Suprapubic skin (tissue), 4 donors: ENCODE measurements around the gene ACSS1. TPM values are rescaled to one million over a fixed set of nuclear protein-coding genes. Genes with fewer than 3 reads are reported as not detected.

Experiments used
- DNase-seq, 2 donors: peaks; one replicate each; pipeline ENCODE4 v3.0.0-alpha.2; 2019; ENCODE audit warnings: low spot score in 2 of 2
- H3K27ac ChIP-seq: fragments of 200-600 bp; sonication (generic); one replicate; pipeline ENCODE4 v1.5.1; 2019
- H3K27me3 ChIP-seq: fragments of 200-600 bp; sonication (generic); one replicate; pipeline ENCODE4 v1.5.1; 2019
- H3K36me3 ChIP-seq: fragments of 200-600 bp; sonication (generic); one replicate; pipeline ENCODE4 v1.5.1; 2019
- H3K4me1 ChIP-seq: fragments of 200-600 bp; sonication (generic); one replicate; pipeline ENCODE4 v1.5.1; 2019
- H3K4me3 ChIP-seq: fragments of 200-600 bp; sonication (generic); one replicate; pipeline ENCODE4 v1.5.1; 2019; ENCODE audit warnings: mild to moderate bottlenecking
- H3K9me3 ChIP-seq: fragments of 200-600 bp; sonication (generic); one replicate; pipeline ENCODE4 v1.5.1; 2019
- EP300 ChIP-seq: sonication (generic); formaldehyde crosslinking; IDR thresholded peaks from one replicate; pipeline ENCODE4 v1.6.1; 2017; ENCODE audit warnings: antibody characterized with exemption
- POLR2A ChIP-seq, 2 donors: fragments of 450-650 bp; IDR thresholded peaks; one replicate each; pipeline ENCODE4 v1.6.1; 2017; ENCODE audit warnings: antibody characterized with exemption in 2 of 2, mild to moderate bottlenecking in 2 of 2, moderate library complexity in 2 of 2
- POLR2AphosphoS5 ChIP-seq, 3 donors: sonication (generic); formaldehyde crosslinking; IDR thresholded peaks; one replicate each; pipeline ENCODE4 v1.6.1; 2017; ENCODE audit warnings: antibody characterized with exemption in 3 of 3
- WGBS: methylation state at CpG from one replicate; pipeline ENCODE4 v1.1.5; 2018; 5-methylcytosine and 5-hydroxymethylcytosine counted together
- total RNA-seq, 4 donors: library from RNA; depleted of rRNA; stranded (reverse); fragments of >200 nt; gene quantifications; one replicate each; pipeline ENCODE4 v1.1.0, GENCODE V29; 2016
- TF ChIP-seq, protein P1 (sequence below), 2 donors: fragments of 200-600 bp in 1 of 2; fragments of 450-650 bp in 1 of 2; sonication (generic) in 1 of 2; IDR thresholded peaks; one replicate each; pipeline ENCODE4 v1.5.1; 2016 to 2019; ENCODE audit warnings: antibody characterized with exemption in 2 of 2, mild to moderate bottlenecking in 1 of 2, moderate library complexity in 1 of 2

ACSS1 gene
- total RNA-seq, 4 donors from 2014 or later = 29.0 to 80.0 (median 47.6) TPM

DNA sequence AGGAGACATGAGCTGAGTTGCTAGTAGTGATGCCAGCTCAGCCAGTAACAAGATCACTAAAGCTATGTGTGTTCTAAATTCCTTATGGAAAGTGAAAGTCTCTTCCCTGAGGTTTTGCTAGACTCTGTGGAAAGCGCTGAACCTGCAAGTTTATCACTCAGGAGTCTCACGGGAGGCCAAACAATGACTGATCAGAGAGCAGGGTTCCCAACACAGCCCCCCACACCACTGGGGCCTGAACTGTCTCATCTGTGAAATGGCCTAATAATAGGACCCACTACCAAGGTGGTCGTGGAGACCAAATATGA is 19.9 kb downstream of the ACSS1 start:
- H3K4me3 ChIP-seq = no peak overlapping the region
- H3K9me3 ChIP-seq = no peaks in the 10 kb centered on the region
- H3K4me1 ChIP-seq = peaks cover 83% of the 10 kb centered on the region
- H3K36me3 ChIP-seq = no peaks in the 10 kb centered on the region
- TF ChIP-seq EP300 (no peak), POLR2A (IDR thresholded peaks at IDR 0.05) (no peak), POLR2AphosphoS5 (IDR thresholded peaks at IDR 0.05) (no peak)
- TF ChIP-seq, protein P1, sequence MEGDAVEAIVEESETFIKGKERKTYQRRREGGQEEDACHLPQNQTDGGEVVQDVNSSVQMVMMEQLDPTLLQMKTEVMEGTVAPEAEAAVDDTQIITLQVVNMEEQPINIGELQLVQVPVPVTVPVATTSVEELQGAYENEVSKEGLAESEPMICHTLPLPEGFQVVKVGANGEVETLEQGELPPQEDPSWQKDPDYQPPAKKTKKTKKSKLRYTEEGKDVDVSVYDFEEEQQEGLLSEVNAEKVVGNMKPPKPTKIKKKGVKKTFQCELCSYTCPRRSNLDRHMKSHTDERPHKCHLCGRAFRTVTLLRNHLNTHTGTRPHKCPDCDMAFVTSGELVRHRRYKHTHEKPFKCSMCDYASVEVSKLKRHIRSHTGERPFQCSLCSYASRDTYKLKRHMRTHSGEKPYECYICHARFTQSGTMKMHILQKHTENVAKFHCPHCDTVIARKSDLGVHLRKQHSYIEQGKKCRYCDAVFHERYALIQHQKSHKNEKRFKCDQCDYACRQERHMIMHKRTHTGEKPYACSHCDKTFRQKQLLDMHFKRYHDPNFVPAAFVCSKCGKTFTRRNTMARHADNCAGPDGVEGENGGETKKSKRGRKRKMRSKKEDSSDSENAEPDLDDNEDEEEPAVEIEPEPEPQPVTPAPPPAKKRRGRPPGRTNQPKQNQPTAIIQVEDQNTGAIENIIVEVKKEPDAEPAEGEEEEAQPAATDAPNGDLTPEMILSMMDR (IDR thresholded peaks at IDR 0.05) = no peak
- peak overlapping the region; percentile 40 for H3K27ac ChIP-seq
- DNase-seq = no peak
- H3K27me3 ChIP-seq = no peaks in the 10 kb centered on the region
- 61% methylated on average over 3 of the region's 3 CpGs for WGBS

DNA sequence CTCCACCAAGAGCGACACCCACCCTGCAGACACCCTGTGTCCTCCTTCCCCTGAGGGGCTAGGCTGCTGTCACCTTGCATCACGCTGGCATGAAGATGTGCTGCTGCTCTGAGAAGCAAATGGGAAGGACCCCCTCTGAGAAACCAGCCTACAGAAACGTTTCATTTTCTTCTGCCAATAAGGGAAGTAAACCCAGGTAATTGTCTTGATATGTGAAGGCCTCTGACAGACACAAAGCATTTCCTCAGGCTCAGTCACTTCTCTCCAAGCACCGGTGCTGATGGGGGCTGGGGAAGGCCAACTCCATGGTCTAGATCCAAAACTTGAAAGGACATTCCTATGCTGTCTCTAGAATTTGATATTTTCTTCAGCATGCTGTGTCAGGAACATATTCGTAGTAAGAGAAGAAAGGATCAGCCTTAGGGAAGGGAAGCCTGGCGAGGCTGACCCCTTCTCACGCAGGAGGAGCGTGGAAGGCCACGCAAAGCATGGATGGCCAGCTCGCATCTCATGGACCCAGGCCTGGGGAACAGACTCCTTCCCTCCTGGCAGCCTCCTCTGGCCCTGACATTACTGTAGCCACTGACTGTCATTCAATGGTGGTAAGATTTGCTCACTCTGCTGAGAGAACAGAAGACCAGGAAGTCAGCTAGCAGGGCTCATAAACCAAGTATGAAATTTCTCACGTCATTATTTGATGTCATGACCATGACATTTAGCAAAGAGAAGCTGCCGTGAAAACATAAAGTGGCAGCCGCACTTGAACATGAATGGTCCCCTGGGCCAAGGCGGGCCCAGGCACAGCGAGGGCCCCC is 20.4 kb downstream of the ACSS1 start:
- Histone ChIP-seq H3K4me3 (no peak overlapping the region), H3K4me1 (peaks cover 83% of the 10 kb centered on the region), H3K9me3 (no peaks in the 10 kb centered on the region), H3K27me3 (no peaks in the 10 kb centered on the region), H3K36me3 (no peaks in the 10 kb centered on the region), H3K27ac (peak overlapping the region; percentile 40)
- no peak for TF ChIP-seq POLR2AphosphoS5 (IDR thresholded peaks at IDR 0.05)
- TF ChIP-seq POLR2A (IDR thresholded peaks at IDR 0.05) = no peak
- TF ChIP-seq, protein P1 (IDR thresholded peaks at IDR 0.05) = no peak
- TF ChIP-seq EP300 = no peak
- WGBS = 60% methylated on average over 15 of the region's 15 CpGs
- DNase-seq = no peak

DNA sequence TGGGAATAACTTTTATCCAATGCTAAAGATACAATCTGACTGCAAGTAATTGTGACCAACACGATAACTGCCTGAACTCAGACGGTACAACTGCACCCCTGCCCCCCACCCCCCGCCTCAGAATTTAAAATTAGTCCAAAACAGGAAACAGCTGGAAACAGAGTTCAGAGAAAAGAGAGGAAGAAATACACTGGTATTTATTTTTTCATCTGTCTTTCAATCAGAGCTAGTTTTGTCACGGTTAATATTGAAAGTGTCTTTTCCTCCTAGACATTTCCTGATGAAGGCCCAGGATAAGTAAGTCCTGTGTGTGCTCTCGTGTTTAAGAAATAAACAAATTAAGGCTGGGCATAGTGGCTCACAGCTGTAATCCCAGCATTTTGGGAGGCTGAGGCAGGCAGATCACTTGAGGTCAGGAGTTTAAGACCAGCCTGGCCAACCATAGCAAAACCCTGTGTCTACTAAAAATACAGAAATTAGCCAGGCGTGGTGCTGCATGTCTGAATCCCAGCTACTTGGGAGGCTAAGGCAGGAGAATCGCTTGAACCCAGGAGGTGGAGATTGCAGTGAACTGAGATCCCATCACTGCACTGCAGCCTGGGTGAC is 21.5 kb downstream of the ACSS1 start:
- 43% methylated on average over 7 of the region's 7 CpGs for WGBS
- Histone ChIP-seq H3K4me1 (peaks cover 82% of the 10 kb centered on the region), H3K27ac (peak overlapping the region; percentile 35)

DNA sequence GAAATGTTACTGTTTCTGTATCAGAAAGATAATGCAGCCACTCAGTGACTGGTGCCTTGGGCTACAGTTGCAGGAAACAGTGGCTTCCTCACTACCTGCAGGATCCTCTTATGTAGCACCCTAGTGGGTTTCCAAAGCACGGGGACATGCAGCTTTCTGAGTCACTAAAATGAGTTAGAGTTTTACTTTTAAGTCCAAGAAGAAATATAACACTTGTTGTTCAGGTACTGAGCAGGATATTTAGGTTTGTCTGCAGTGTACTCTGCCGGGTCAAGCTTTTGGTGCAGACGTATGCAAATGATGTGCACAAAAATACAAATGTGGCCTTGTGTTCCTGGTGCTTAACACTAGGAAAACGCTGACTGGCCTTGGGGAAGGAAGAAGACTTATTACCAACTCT is 22.0 kb downstream of the ACSS1 start:
- Histone ChIP-seq H3K4me1 (peaks cover 78% of the 10 kb centered on the region), H3K36me3 (no peaks in the 10 kb centered on the region), H3K9me3 (no peaks in the 10 kb centered on the region), H3K4me3 (no peak overlapping the region), H3K27me3 (no peaks in the 10 kb centered on the region), H3K27ac (peak overlapping the region; percentile 35)
- WGBS = 57% methylated on average over 4 of the region's 4 CpGs
- TF ChIP-seq POLR2AphosphoS5 (IDR thresholded peaks at IDR 0.05) = no peak
- TF ChIP-seq, protein P1 (IDR thresholded peaks at IDR 0.05) = no peak
- no peak for TF ChIP-seq POLR2A (IDR thresholded peaks at IDR 0.05)
- no peak for TF ChIP-seq EP300
- DNase-seq = no peak

More for the DNA sequence above, 21.5 kb downstream of the ACSS1 start:
- no peaks in the 10 kb centered on the region for H3K9me3 ChIP-seq
- TF ChIP-seq, protein P1 (IDR thresholded peaks at IDR 0.05) = no peak
- TF ChIP-seq EP300 (no peak), POLR2A (IDR thresholded peaks at IDR 0.05) (no peak), POLR2AphosphoS5 (IDR thresholded peaks at IDR 0.05) (no peak)
- DNase-seq = no peak
- H3K36me3 ChIP-seq = no peaks in the 10 kb centered on the region
- no peak overlapping the region for H3K4me3 ChIP-seq
- H3K27me3 ChIP-seq = no peaks in the 10 kb centered on the region

DNA sequence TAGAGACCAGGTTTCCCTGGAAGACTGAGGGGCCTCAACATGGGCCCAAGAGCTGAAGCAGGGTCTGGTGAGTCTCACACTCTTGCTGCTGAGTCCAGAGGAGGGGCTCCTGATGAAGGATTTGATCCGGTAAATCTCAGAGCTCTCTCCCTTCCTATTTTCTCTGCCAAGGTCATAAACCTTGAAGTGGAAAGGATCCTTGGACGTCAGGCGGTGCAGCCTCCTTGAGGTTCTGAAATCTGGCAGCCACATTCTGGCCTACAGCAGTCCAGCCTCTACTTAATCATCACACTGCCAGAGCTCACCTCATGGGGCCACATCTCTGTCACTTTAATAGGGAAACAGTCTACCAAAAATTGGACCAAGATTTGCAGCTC is 24.0 kb downstream of the ACSS1 start:
- Histone ChIP-seq H3K9me3 (no peaks in the 10 kb centered on the region), H3K36me3 (peaks cover 7% of the 10 kb centered on the region), H3K4me3 (no peak overlapping the region), H3K27me3 (no peaks in the 10 kb centered on the region), H3K27ac (peak overlapping the region; percentile 52), H3K4me1 (peaks cover 61% of the 10 kb centered on the region)
- no peak for DNase-seq
- TF ChIP-seq EP300 (no peak), POLR2A (IDR thresholded peaks at IDR 0.05) (no peak), POLR2AphosphoS5 (IDR thresholded peaks at IDR 0.05) (no peak)
- TF ChIP-seq, protein P1 (IDR thresholded peaks at IDR 0.05) = no peak
- WGBS = 45% methylated on average over 3 of the region's 3 CpGs
